Spleen (tissue), 11 donors: ENCODE results near the gene APBB2. TPM values are rescaled to one million over a fixed set of nuclear protein-coding genes. Genes with fewer than 3 reads are reported as not detected.
A peak's percentile ranks its signal among the peaks of the same experiment; 100 is the strongest.

Experiments used
- DNase-seq: peaks from one replicate; pipeline ENCODE4 v3.0.0-alpha.2; 2020
- H3K27ac ChIP-seq, 8 donors: fragments of 200-600 bp; sonication (generic) in 7 of 8; 1 replicate in 4 of 8; 2 replicates in 4 of 8; pipeline versions ENCODE4 v1.5.0 to v1.8.0; 2016 to 2021; ENCODE audit warnings: inconsistent platforms in 4 of 8, mild to moderate bottlenecking in 4 of 8, moderate library complexity in 1 of 8
- H3K27me3 ChIP-seq, 7 donors: fragments of 200-600 bp; sonication (generic) in 6 of 7; replicated peaks in 1 of 7; 1 replicate in 4 of 7; 2 replicates in 3 of 7; pipeline versions ENCODE4 v1.5.0 to v1.8.0; 2016 to 2021; ENCODE audit warnings: inconsistent platforms in 3 of 7, mild to moderate bottlenecking in 1 of 7
- H3K36me3 ChIP-seq, 6 donors: fragments of 200-600 bp; sonication (generic) in 5 of 6; 1 replicate in 4 of 6; 2 replicates in 2 of 6; pipeline versions ENCODE4 v1.5.0 to v1.8.0; 2016 to 2021; ENCODE audit warnings: inconsistent platforms in 2 of 6
- H3K4me1 ChIP-seq, 6 donors: fragments of 200-600 bp; sonication (generic) in 5 of 6; 1 replicate in 3 of 6; 2 replicates in 3 of 6; pipeline versions ENCODE4 v1.5.0 to v1.8.0; 2016 to 2021; ENCODE audit warnings: inconsistent platforms in 3 of 6
- H3K4me3 ChIP-seq, 8 donors: fragments of 200-600 bp; sonication (generic) in 7 of 8; 1 replicate in 4 of 8; 2 replicates in 4 of 8; pipeline versions ENCODE4 v1.5.0 to v1.8.0; 2016 to 2021; ENCODE audit warnings: inconsistent platforms in 4 of 8, mild to moderate bottlenecking in 4 of 8, moderate library complexity in 2 of 8
- H3K9me3 ChIP-seq, 8 donors: fragments of 200-600 bp; sonication (generic) in 7 of 8; 1 replicate in 4 of 8; 2 replicates in 4 of 8; pipeline versions ENCODE4 v1.5.0 to v1.8.0; 2016 to 2021; ENCODE audit warnings: inconsistent platforms in 4 of 8
- CTCF ChIP-seq, 11 experiments: fragments of 200-600 bp in 7 of 11; fragments of 450-650 bp in 4 of 11; sonication (generic) in 4 of 11; IDR thresholded peaks in 8 of 11; conservative IDR thresholded peaks in 3 of 11; 1 replicate in 7 of 11; 2 replicates in 4 of 11; pipeline versions ENCODE4 v1.4.0 to v1.8.0; 2016 to 2021; ENCODE audit warnings: antibody characterized with exemption in 11 of 11, inconsistent platforms in 4 of 11, mild to moderate bottlenecking in 1 of 11
- POLR2A ChIP-seq, 3 donors: fragments of 450-650 bp; IDR thresholded peaks; one replicate each; pipeline ENCODE4 v1.5.1; 2017; ENCODE audit warnings: antibody characterized with exemption in 3 of 3, mild to moderate bottlenecking in 1 of 3
- POLR2AphosphoS5 ChIP-seq, 3 donors: sonication (generic); formaldehyde crosslinking; IDR thresholded peaks; one replicate each; pipeline ENCODE4 v1.5.1; 2017; ENCODE audit warnings: antibody characterized with exemption in 3 of 3
- WGBS, 5 donors: extraction: QIAGEN DNeasy Blood & Tissue Kit in 3 of 5; methylation state at CpG; one replicate each; pipeline versions ENCODE4 v1.1.5 to v1.1.7; 2013 to 2018; 5-methylcytosine and 5-hydroxymethylcytosine counted together
- intact Hi-C: fragments of 100-400 bp; cut with DNase I; formaldehyde crosslinking; loops from one replicate; pipeline ENCODE4 v1.15.0; 2023; ENCODE audit warnings: low total_unique reads
- polyA plus RNA-seq, 3 donors: library from polyadenylated mRNA; stranded (reverse); fragments of 200-250 nt; gene quantifications; one replicate each; pipeline ENCODE4 v1.2.1, GENCODE V29; 2013
- total RNA-seq, 7 donors: library from RNA; depleted of rRNA in 3 of 7; stranded (reverse); fragments of >200 nt in 3 of 7; fragmentation: NEBNext Ultra II Directional in 4 of 7; extraction: Animal tissue kit (Norgen Biotek cat#: 25700) in 4 of 7; gene quantifications; one replicate each; pipeline versions ENCODE4 v1.1.0 to v1.2.1, GENCODE V29; 2016 to 2021
- donor health status: healthy with polysubstance abuse.
- donor health status: DM: no; HTN: no; CAD: no; lungs with moderate emphysema.
- donor health status: DM: no; HTN: no; CAD: no.
- donor health status: Bipolar disorder and iron deficiency.
- donor health status: healthy.
- donor health status: DM: no; HTN: no; CAD: no.
- donor health status: DM: yes; HTN: yes; CAD: no.

APBB2 gene
- total and polyA plus RNA-seq, 10 donors, result 4.0 to 115 (median 76.7) TPM

GRCh38 chr4:40972722-40973121 is 241.6 kb downstream of the APBB2 start:
- Histone ChIP-seq H3K36me3 (no peaks in the 10 kb centered on the region), H3K4me3 (no peak overlapping the region), H3K4me1 (peaks cover 0 to 4% (median 0%) of the 10 kb centered on the region in 6 donors), H3K27me3 (no peaks in the 10 kb centered on the region), H3K9me3 (no peaks in the 10 kb centered on the region), H3K27ac (no peak overlapping the region)
- intact Hi-C loops, result loop anchor here (10.0 kb wide), 1 partner anchor 242 kb away; the partner anchor contains the start of gene APBB2
- no peak for DNase-seq
- no peak for TF ChIP-seq POLR2AphosphoS5 (IDR thresholded peaks at IDR 0.05)
- TF ChIP-seq POLR2A (IDR thresholded peaks at IDR 0.05), result no peak
- no peak for TF ChIP-seq CTCF (IDR thresholded peaks at IDR 0.05 in 8 of 11, conservative IDR thresholded peaks at IDR 0.05 in 3 of 11)
- WGBS, 5 donors, result 86 to 95% (median 92%) methylated on average over 1 of the region's 1 CpG

- Histone ChIP-seq H3K4me1 (no peaks in the 10 kb centered on the region), H3K9me3 (peaks cover 0 to 5% (median 0%) of the 10 kb centered on the region in 8 donors), H3K27me3 (no peaks in the 10 kb centered on the region), H3K36me3 (no peaks in the 10 kb centered on the region), H3K27ac (no peak overlapping the region), H3K4me3 (no peak overlapping the region)
- no peak for TF ChIP-seq POLR2A (IDR thresholded peaks at IDR 0.05)
- no peak for TF ChIP-seq CTCF (IDR thresholded peaks at IDR 0.05 in 8 of 11, conservative IDR thresholded peaks at IDR 0.05 in 3 of 11)
- no peak for TF ChIP-seq POLR2AphosphoS5 (IDR thresholded peaks at IDR 0.05)
- DNase-seq, result no peak
- WGBS, 5 donors, result 70 to 81% (median 78%) methylated on average over 3 of the region's 3 CpGs
- intact Hi-C loops, result loop anchor here (10.0 kb wide), 1 partner anchor 243 kb away; the partner anchor contains the start of gene APBB2
These were observed 243.0 kb downstream of the APBB2 start for GRCh38 chr4:40971338-40971737.

- no peak for TF ChIP-seq POLR2AphosphoS5 (IDR thresholded peaks at IDR 0.05)
- TF ChIP-seq CTCF (IDR thresholded peaks at IDR 0.05 in 8 of 11, conservative IDR thresholded peaks at IDR 0.05 in 3 of 11), result no peak
- TF ChIP-seq POLR2A (IDR thresholded peaks at IDR 0.05), result no peak
- 75 to 82% (median 81%) methylated on average over 2 of the region's 2 CpGs for WGBS, 5 donors
- H3K27me3 ChIP-seq, result no peaks in the 10 kb centered on the region
- no peak for DNase-seq
- H3K4me1 ChIP-seq, result no peaks in the 10 kb centered on the region
- H3K9me3 ChIP-seq, result peaks cover 0 to 5% (median 0%) of the 10 kb centered on the region in 8 donors
- no peaks in the 10 kb centered on the region for H3K36me3 ChIP-seq
- intact Hi-C loops, result no loop called here
- no peak overlapping the region for H3K4me3 ChIP-seq
- H3K27ac ChIP-seq, result no peak overlapping the region
These were observed 244.8 kb downstream of the APBB2 start for GRCh38 chr4:40969501-40969900.

GRCh38 chr4:40967550-40967949 is 246.8 kb downstream of the APBB2 start:
- Histone ChIP-seq H3K36me3 (no peaks in the 10 kb centered on the region), H3K4me1 (no peaks in the 10 kb centered on the region), H3K9me3 (peaks cover 0 to 5% (median 0%) of the 10 kb centered on the region in 8 donors), H3K27ac (no peak overlapping the region), H3K4me3 (no peak overlapping the region), H3K27me3 (no peaks in the 10 kb centered on the region)
- TF ChIP-seq CTCF (IDR thresholded peaks at IDR 0.05 in 8 of 11, conservative IDR thresholded peaks at IDR 0.05 in 3 of 11) (no peak), POLR2A (IDR thresholded peaks at IDR 0.05) (no peak), POLR2AphosphoS5 (IDR thresholded peaks at IDR 0.05) (peak in 1 of 3 donors; percentile 37)
- intact Hi-C loops, result no loop called here
- WGBS, 5 donors, result 88 to 93% (median 90%) methylated on average over 1 to 6 of the region's 6 CpGs
- DNase-seq, result no peak
